ENCODE data around the gene U2AF1L4. TPM values are rescaled to one million over a fixed set of nuclear protein-coding genes. Genes with fewer than 3 reads are reported as not detected.

Gene U2AF1L4
- total RNA-seq, 1 donor from 2014 or later, result 10.1 TPM

- peak; percentile 14 for ATAC-seq
Measured at GRCh38 chr19:35757231-35757748, 12.1 kb upstream of the U2AF1L4 start.

GRCh38 chr19:35756377-35757230, 11.4 kb upstream of the U2AF1L4 start, which contains the start of gene HSPB6:
Gene HSPB6 (minus strand): TSS chr19:35757029. CDS start chr19:35757008, 21 bp downstream.
- no peak for ATAC-seq

GRCh38 chr19:35755550-35756376, 10.5 kb upstream of the U2AF1L4 start:
- ATAC-seq, result peak; percentile 39

- ATAC-seq, result no peak
Measured at GRCh38 chr19:35755131-35755549, 9.9 kb upstream of the U2AF1L4 start.

- ATAC-seq, result no peak
Measured at GRCh38 chr19:35754370-35755130, 9.3 kb upstream of the U2AF1L4 start.

- no peak for ATAC-seq
Measured at GRCh38 chr19:35753634-35754369, 8.6 kb upstream of the U2AF1L4 start.

GRCh38 chr19:35752746-35753350, 7.6 kb upstream of the U2AF1L4 start:
- no peak for ATAC-seq

GRCh38 chr19:35751839-35752745, 6.9 kb upstream of the U2AF1L4 start:
- no peak for ATAC-seq

- ATAC-seq, result no peak
Measured at GRCh38 chr19:35750167-35750566, 4.9 kb upstream of the U2AF1L4 start.

GRCh38 chr19:35748106-35749020, 3.1 kb upstream of the U2AF1L4 start, which contains the start of gene LIN37:
Gene LIN37 (plus strand): TSS chr19:35748576. CDS start chr19:35748725, 149 bp downstream.
- ATAC-seq, result peak; percentile 88

- ATAC-seq, result no peak
Measured at GRCh38 chr19:35746531-35746930, 1.3 kb upstream of the U2AF1L4 start.

GRCh38 chr19:35746087-35746462, 857 bp upstream of the U2AF1L4 start:
- no peak for ATAC-seq

- ATAC-seq, result peak; percentile 71
Measured at GRCh38 chr19:35744430-35745327, 539 bp downstream of the U2AF1L4 start.

- ATAC-seq, result no peak
Measured at GRCh38 chr19:35743640-35744429, 1.4 kb downstream of the U2AF1L4 start.

- ATAC-seq, result no peak
Measured at GRCh38 chr19:35742121-35742724, 3.0 kb downstream of the U2AF1L4 start, which contains the start of gene IGFLR1. Gene IGFLR1 (minus strand): TSS chr19:35742452. CDS start chr19:35741180, 1,272 bp downstream.

- ATAC-seq, result no peak
Measured at GRCh38 chr19:35741203-35741515, 4.1 kb downstream of the U2AF1L4 start.

Data from esophagus mucosa (tissue), 1 donor.